Epidermal melanocyte (primary cell): Measurements from ENCODE around the gene RGS7BP.
"Not testable (repeated sequence)": the region's sequence is repeated elsewhere in the genome, so short reads cannot be mapped to it uniquely, and the experiment has no call there.

ENCODE experiments used
- DNase-seq: peaks from one replicate; pipeline ENCODE4 v3.0.0; 2011; ENCODE audit warnings: low spot score; ENCODE audit not compliant: insufficient read length

RGS7BP gene

DNA sequence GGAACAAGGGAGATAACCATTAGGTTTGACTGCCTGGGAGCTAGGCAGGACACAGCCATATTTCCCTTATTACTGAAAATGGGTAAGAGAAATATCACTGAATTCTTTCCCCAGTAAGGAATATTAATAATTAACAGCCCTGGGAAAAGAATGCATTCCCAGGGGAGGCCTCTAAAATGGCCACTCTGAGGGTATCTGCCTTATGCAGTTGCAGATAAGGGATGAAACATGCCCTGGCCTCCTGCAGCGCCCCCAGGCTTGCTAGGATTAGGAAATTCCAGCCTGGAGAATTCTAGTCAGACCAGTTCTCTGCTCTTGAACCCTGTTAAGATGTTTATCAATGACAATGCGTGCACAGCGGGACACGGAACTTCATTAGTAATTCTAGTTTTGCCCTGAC lies 52.8 kb downstream of the RGS7BP start:
- DNase-seq: not testable (repeated sequence)

DNA sequence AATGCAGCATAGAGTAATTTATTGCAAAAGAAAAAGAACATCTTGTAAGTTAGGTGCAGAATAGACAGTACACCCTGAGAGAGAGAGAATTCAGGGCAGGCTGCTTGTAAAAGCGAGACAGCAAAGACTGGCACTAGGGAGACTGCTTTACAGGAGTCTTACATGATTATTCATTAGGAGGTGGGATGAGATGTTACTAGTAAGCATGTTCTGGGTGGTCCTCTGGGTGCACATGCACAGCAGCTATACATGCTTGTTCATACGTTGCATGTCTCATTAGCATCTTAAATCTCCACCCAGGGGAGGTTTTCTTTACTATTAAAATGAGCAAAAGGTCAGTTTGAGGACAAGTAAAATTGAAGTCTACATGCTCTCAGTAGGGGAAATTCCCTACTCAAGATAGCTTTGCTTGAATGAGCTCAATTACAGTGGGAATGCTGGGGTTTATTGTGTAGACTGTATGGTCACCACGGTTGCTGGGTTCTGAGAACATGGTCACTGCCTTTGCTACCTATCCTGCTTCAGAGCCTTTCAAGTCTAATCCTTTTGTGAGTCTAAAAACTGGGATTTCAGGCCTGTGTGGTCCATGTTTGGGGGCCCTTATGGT lies 60.6 kb downstream of the RGS7BP start:
- DNase-seq: no peak

DNA sequence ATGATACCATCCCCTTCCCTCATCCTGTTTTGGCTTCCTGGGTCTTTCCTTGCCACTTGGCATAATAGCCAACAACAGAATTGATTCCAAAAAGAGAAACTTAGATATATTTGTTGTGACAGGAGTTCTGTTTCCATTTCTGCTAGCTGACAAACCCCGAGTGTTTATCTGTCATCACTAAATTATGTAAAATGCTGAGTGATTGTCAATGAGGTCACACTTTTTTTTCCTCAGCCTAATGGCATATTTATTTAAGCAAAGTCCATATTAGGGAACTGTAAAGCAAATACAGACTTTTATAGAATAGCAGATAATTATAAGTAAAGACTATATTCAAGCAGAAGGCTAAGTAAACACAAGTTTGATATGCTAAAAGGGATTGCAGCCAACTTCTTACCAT lies 64.0 kb downstream of the RGS7BP start:
- DNase-seq: no peak

DNA sequence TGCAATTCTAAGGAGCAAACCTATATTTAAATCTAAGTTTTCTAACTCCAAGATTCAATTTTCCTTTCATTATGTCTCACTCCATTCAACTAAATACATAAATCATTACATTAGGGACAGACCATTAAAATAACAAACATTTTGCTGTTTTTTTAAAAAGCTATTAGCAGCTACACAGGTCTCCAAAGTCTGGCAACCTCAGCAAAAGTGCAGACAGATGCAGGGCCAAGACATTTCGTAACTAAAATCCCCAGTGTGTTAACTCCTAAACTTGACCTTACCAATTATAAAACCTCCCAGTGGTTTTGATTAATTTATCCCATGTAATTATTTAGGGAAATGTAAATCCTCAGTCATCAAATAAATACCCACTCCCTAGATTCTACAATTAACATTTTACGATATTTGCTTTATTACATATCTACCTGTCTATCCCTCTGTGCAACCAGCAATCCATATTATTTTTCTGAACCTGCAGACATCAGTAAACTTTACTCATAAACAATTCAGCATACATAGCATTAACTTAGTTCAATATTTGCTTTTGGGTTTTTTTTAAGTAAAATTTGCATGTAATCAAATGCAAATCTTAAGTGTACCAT lies 64.7 kb downstream of the RGS7BP start:
- DNase-seq: no peak

DNA sequence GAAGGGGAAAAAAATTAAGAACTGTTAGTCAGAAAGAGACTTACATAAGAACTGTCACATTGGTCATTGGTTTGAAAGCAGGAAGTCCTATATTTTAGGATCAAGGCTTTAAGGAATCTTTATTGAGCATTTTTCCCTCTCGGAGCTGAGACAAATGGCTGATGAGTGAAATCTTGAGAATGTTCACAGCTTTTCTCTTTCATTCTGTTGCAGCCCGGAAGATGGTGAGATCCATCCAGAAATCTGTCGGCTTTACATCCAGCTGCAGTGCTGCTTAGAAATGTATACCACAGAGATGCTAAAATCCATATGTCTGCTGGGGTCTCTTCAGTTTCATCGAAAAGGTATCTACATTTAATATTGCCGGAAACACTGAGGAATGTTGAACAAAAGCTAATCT lies 69.7 kb downstream of the RGS7BP start:
- DNase-seq: no peak

DNA sequence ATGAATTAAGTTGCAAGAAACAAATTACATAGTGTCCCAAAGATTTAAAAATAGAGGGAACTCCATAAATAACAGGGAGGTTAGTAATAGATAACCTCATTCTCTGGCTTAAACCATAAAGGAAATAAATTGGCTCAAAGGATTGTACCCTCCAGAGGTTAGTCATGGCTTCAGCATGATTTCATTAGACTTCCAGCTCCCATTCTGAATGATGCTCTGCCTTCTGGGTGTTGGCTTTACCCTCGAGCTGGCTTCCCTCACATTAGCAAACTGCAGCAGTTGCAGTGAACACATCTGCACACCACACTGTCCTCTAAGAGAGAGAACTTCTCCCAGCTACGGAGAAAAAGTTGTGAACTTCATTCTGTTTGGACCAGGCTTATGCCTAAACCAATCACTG lies 70.4 kb downstream of the RGS7BP start:
- DNase-seq: no peak

DNA sequence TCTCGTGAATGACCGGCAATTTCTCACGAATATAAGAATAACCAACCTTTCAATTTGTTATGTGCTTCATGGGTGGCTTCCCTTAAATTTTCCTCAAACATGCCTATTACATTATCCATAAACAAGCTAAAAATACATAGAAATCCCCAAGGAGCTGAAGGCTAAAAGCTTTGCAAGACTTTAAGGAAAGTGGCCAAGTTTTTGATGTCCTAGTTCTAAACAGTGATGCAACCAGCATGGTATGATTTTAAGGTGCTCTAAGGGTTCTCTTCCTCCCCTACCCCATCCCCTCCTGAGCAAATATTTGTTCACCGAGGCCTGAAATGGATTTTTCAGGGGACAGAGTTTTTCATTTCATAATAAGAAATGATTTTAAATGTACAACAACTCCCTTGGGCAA lies 79.8 kb downstream of the RGS7BP start:
- no peak for DNase-seq

DNA sequence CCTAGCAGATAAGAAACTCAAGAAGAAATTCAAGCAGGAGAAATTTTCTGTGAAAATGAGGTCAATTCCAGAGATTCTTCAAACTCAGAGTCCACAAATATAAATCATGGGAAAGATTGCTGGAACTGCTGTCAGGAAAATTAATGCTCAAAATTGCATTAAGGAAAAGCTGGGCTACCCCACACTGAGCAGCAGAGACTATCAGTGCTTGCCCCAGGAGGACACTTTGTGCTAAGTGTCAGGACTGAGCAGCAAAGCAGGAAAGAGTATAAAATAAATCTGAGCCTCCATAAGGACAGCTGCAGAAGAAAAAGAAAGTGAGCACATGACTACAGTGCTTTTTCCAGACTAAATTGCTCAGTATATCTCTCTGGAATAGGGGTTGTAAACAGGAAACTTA lies 81.6 kb downstream of the RGS7BP start:
- no peak for DNase-seq

DNA sequence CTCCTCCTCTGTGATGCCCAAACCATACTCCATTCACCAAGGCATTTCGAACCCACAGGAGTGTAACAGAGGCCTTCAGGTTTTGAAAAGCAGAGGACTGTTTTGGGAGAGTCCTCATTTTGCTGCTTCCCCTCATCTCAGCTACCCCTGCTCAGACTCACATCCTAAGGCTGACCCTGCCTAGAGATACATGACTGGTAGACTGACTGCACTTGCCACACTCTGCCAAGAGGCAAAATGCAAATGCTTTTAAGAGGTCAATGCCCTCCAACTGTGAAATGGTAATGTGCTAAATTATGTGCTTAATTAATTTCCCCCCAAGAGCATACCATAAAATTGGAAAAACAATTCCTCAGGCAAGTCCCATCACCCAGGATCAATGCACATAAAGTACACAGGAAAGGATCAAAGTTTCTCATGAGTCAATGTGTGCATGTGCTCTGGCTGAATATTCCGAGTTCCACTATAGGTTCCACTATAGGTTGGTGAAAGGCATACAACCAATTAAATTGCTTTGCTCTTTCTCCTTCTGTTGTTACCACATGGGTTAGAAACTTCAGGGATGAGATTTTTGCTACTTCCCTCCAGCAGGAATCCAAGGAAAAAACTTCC lies 87.0 kb downstream of the RGS7BP start:
- no peak for DNase-seq

DNA sequence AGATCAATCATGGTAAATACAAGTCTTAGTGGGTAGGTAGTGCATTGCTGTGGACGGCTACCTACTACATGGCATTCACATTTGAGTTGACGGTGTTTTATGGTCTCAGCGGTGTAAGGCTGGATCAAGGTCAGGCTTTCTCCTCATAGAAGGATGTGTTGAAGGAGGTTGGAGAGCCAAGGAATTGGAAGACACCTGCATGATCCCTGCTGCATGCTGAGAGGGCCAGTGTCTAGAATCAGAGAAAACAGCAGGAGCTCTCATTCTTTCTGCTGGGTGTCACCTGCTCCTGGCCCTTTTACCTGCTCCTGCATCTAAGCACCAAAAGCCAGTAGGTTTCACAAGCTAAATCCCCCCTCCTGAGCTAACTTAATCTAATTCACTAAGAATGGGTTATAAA lies 88.2 kb downstream of the RGS7BP start:
- no peak for DNase-seq

DNA sequence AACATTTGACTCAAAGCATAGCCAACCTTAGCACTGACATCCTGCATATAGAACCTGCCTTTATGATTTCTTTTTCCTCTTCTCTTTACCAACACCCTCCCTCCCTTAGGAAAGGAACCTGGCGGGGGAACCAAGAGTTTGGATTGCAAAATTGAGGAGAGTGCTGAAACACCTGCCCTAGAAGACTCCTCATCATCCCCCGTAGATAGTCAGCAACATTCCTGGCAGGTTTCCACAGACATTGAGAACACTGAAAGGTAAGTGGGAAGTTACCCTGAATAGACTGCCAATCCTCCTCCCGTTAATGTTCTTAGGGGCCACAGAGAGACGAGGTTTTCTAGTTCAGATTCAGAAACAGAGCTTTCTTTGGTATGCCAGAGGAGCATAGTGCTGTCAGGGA lies 88.8 kb downstream of the RGS7BP start:
- no peak for DNase-seq

DNA sequence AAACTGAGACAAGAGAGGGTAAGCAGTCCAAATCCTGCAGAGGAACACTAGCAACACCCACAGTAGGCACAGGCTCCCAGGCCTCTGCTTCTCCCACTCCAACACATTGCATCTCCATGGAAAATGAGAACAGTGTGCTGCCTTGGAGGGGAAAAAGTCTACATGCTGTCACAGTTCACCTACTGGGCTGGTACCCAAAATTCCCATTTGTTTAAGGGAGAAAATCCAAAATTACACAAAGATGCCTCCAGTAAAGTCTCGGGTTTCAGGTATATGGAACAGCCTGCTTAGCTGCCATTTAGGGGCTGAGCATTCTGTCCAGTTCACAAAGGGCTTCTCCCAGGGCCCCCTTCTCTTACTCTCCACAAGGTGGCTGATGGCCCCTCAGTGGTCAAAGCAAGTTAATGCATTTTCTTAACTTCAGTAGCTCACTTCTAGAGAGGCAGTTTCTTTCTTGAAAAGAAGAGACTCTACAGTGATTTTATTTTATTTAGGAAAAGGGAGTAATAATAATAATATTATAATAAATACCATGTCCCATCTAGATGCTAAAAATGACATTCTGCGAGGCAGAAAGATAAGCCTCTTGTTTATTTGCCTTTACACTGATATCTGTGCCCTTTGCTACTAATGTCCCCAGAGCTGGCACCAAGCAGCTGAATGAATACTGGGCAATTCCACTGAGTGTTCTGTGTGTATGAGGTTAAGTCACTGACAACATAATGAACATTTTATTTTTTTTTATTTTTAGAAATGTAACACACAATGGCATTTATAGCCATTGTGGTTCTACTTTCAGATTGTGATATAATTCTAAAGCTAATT lies 89.4 kb downstream of the RGS7BP start:
- no peak for DNase-seq

DNA sequence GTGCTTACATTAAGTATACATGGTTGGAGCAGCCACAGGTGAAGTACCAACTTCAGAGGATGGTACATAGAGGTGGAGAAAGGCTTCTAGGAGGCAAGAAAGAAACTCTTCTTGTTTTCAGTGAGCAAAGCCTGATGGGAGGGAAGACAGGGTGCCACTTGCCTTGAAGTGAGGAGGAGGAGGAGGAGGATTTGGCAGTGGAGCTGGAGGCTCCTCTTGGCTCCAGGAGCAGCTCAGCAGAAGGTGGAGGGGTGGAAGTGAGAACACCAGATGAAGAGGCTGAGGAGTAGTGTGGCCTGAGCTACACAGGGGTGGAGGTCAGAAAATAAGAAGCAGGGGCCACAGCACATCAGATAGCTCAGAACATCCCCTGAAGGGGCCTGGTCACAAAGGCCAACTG lies 93.4 kb downstream of the RGS7BP start:
- no peak for DNase-seq

DNA sequence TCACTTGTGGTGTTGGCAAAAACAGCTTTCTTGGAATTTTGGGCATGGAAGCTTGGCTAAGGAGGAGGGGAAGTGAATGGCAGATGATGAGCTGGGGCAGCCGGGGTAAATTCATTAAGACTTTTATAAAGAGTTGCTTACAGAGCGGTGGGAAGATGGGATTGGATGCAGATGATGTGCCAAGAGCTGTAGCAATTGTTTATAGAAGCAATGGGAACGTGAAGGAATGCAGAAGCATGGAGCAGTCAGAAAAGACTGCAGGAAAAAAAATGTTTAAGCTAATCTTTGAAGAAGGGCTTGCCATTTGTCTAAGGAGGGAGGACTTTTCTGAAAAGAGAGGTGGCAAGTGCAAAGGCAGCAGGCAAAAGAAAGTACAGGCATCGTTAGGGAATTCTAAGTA lies 97.9 kb downstream of the RGS7BP start:
- no peak for DNase-seq

DNA sequence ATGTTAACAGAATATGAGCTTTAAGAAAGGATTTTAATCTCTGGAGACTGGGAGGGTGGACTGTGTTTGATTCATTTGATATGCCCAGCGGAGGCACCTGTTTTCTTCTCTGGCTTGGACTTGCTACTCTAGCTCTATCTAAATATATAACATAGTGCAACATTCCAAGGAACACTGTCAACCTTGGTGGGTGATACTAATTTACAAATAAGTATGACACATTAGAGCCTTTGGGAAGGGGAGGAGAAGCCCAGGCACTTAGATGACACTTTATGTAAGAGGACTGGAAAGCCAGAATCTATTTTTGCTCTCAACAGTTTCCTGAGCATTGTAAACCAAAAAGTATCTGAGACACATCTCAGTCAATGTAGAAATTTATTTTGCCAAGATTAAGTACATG lies 101.1 kb downstream of the RGS7BP start:
- DNase-seq: no peak

DNA sequence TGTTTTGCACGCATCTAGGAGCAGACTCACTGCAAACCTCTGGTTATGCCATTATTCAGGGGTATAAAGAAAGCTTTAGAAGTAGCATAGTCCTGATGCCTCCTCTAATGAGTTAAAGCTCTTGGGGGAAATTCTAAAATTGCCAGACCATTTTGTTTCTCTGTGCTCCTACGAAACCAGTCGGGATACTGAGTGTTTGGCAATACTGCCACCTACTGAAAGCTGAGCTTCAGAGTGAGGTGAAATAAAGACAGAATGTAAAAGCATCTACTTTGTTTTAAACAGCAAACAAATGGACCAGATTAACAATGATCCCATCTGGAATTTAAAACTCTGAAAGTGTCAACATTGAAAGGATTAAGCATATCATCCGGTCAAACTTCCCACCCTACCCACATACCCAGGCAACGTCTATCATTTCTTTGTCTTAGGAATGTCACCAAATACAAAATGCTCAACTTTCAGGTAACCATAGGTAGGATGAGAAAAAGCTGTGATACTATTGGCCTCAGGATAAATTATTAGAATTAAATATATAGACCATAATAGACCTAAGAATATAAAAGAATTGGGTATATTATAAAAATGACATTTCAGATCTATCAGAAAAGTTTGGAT lies 106.6 kb downstream of the RGS7BP start:
- peak; percentile 34 for DNase-seq

DNA sequence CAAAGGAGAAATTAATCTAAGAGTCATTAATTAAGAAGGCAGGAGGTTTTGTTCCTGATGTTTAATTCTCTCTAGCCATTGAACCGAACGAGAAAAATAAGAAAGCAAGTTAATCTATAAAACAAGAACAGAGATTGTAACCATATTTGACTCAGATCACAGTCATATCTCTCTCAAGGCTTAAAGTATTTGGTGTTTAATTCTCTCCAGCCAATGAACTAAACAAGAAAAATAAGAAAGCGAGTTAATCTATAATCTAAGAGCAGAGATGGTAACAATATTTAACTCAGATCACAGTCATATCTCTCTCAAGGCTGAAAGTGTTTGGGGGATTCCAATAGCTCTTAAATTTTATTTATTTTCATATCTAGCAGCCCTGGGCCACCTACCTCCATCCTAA lies 110.1 kb downstream of the RGS7BP start:
- DNase-seq: no peak

DNA sequence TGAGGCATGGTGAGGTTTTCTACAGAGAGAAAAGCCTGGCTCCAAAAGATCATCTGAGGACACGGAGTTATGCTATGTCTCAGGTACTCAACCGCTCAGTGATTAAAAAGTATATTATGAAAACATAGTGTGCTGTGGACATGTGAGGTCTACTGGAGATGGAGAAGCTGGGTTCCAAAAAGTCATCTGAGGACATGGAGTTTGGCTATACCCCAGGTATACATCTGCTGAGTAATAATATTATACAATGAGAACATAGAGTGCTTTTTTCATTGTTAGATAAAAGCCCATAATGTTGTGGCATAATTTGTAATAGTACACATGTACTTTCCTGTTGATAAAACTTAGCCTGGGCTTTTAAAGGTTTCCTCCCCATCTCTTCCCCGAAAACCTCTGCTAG lies 113.8 kb downstream of the RGS7BP start:
- DNase-seq: no peak

DNA sequence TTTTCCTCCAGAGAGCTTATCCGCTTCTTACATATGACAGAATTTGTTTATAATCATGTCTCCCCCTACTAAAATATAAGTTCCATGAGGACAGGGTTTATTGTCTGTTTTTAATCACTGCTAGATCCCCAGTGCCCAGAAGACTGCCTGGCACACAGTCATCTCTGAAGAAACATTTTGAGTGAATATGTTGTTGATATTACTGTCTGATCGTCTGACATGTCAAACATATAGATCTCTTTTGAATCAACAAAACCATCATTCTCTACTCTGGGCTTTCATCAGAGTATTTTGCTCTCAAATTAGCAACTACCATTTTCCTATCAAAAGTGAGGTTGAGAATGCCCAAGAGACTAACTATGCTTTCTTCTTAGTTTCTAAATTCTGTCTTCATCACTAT lies 117.2 kb downstream of the RGS7BP start:
- no peak for DNase-seq

DNA sequence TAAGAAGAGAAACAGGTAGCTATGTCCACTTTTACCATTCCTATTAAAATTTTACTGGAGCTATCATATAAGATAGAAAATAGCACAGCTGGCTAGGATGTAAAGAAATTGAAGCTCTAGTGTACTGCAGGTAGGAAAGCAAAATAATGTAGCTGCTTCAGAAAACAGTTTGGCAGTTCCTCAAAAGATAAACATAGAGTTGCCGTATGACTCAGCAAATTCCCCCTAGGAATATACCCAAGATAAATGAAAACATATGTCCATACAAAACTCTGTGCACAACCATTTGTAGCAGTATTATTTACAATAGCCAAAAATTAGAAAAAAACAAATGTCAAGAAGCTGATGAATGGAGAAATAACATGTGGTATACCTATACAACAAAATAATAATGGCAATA lies 119.9 kb downstream of the RGS7BP start:
- no peak for DNase-seq

DNA sequence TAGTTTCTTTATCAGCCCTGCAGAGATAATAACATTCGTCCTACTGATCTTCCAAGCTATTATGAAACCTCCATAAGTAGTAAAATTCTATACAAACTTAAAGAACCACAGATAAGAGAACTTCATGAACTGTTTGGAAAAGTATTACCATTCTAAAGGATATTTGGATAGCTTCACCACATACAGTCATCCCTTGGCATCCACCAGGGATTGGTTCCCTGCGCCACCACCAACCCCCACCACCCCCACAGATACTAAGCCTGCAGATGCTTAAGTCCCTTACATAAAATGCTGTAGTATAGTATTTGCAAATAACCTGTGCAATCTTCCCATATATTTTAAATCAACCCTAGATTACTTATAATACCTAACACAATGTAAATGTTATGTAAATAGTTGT lies 123.1 kb downstream of the RGS7BP start:
- no peak for DNase-seq

DNA sequence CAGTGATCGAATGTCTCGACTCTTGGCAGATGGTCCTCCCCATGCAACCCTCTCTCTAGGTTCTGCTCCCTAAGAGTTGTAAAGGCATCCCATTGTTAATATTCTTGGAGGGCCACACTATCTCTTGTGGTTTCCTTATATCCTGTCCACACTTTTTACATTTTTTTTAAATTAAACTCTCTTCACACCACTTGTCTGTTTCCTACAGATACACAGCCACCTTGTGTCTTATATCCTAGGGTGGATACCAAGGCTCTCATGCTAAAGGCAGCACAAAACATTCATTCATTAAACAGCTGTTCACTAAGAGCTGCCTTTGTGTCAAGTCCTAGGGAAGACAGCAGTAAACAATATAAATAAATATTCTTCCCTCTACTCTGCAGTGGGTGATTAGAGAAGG lies 124.0 kb downstream of the RGS7BP start:
- DNase-seq: no peak
